ENCODE data around the gene C5orf63.

DNA sequence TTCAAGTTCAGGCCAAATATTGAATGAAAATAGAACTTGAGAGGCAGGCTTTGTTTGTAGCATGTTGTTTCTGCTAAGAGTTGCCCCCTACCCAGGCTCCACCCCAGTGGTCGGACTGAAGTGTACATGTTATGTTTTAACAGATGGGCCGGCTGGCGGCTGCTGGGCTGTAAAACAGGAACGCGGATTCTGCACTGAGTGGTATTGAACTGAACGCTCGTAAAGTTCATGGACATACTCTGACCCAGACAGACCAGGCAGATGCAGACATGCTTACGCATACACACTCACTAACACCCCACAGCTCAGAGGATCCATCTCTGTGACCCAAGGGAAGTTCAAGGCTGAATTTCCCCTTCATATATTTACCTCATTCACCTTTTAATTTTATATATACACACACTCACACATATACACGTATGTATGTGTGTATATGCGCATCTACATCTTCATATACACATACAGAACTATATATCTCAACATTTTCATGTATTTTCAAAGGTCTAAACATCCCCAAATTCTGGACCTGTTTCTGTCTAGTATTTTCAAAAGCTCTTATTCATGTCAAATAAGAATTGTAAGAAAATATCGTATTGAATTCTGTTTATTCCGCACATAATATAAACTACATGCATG, 44.4 kb downstream of the C5orf63 start:
- TF ChIP-seq, protein P1, sequence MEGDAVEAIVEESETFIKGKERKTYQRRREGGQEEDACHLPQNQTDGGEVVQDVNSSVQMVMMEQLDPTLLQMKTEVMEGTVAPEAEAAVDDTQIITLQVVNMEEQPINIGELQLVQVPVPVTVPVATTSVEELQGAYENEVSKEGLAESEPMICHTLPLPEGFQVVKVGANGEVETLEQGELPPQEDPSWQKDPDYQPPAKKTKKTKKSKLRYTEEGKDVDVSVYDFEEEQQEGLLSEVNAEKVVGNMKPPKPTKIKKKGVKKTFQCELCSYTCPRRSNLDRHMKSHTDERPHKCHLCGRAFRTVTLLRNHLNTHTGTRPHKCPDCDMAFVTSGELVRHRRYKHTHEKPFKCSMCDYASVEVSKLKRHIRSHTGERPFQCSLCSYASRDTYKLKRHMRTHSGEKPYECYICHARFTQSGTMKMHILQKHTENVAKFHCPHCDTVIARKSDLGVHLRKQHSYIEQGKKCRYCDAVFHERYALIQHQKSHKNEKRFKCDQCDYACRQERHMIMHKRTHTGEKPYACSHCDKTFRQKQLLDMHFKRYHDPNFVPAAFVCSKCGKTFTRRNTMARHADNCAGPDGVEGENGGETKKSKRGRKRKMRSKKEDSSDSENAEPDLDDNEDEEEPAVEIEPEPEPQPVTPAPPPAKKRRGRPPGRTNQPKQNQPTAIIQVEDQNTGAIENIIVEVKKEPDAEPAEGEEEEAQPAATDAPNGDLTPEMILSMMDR (IDR thresholded peaks at IDR 0.05; ENCODE audit: insufficient read depth, low read length): no peak
- TF ChIP-seq, protein P2, sequence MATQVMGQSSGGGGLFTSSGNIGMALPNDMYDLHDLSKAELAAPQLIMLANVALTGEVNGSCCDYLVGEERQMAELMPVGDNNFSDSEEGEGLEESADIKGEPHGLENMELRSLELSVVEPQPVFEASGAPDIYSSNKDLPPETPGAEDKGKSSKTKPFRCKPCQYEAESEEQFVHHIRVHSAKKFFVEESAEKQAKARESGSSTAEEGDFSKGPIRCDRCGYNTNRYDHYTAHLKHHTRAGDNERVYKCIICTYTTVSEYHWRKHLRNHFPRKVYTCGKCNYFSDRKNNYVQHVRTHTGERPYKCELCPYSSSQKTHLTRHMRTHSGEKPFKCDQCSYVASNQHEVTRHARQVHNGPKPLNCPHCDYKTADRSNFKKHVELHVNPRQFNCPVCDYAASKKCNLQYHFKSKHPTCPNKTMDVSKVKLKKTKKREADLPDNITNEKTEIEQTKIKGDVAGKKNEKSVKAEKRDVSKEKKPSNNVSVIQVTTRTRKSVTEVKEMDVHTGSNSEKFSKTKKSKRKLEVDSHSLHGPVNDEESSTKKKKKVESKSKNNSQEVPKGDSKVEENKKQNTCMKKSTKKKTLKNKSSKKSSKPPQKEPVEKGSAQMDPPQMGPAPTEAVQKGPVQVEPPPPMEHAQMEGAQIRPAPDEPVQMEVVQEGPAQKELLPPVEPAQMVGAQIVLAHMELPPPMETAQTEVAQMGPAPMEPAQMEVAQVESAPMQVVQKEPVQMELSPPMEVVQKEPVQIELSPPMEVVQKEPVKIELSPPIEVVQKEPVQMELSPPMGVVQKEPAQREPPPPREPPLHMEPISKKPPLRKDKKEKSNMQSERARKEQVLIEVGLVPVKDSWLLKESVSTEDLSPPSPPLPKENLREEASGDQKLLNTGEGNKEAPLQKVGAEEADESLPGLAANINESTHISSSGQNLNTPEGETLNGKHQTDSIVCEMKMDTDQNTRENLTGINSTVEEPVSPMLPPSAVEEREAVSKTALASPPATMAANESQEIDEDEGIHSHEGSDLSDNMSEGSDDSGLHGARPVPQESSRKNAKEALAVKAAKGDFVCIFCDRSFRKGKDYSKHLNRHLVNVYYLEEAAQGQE (IDR thresholded peaks at IDR 0.05; ENCODE audit: insufficient replicate concordance, low read depth): no peak

Data from HL-60 (cell line).